Stimulated activated CD8-positive, alpha-beta memory T cell treated with anti-CD3 and anti-CD28 coated beads, Interleukin-12 subunit alpha, Interleukin-12 subunit beta, amount 100 ng/mL, for 4 hours (primary cell): ENCODE data around the gene SRGAP3.
A peak's percentile ranks its signal among the peaks of the same experiment; 100 is the strongest.

Source experiments
- DNase-seq: peaks from one replicate; pipeline ENCODE4 v3.0.0-alpha.2; 2020; ENCODE audit warnings: low read depth

The SRGAP3 gene

DNA sequence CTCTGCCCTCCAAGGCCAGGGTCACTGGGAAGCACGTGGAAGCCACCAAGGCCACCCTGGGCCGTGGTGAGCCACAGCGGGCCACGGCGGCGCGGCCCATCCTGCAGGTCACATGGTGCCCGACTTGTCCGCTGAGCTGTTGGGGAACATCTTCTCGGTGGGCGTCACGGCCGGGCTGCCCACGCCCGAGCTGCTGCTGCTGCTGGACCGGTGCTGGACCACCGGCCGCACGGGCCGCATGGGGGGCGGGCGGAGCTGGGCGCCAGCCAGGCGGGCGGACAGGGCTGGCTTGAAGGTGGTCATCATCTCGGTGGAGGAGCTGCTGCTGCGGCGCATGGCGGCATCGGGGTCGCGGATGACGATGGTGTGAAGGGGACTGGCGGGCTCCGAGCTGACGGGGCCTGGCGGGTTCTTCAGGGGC, 264.0 kb downstream of the SRGAP3 start:
- DNase-seq, result no peak

DNA sequence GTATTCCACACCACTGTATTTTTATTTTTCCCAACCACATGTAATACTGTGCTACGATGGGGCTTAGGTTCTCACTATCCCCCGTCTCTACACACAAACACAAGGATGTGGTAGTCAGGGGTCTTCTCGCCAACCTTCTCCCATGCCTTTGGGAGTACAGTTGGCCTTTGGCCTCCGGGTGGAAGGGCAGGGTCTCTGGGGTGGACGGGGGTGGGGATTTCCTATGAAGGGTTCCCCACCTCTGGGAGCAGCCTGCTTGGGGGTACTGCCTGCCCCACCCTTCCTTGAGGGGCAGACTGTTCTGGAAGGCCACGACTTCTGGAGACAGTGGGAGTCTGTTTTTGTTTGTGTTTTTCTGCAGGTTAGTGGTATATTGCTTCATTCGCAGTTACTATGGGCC, 264.9 kb downstream of the SRGAP3 start:
- DNase-seq, result no peak

DNA sequence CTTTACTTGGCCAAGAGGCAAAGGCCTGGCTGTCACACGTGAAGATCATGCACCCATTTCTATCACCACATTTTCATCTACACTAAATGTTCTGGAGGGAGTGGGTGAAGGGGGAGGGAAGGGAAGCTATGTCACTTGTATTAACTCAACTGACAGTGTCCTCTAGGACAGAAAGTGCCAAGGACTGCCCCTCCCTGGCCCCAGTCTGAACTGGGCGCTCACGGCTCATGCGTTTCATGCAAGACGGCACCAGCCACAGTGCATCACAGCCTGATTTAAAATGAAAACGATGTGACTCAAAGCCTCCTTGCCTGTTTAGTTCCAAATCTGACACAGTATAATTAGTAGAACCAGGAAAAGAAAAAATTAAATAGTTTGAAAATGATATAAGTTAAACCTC, 265.4 kb downstream of the SRGAP3 start:
- no peak for DNase-seq

DNA sequence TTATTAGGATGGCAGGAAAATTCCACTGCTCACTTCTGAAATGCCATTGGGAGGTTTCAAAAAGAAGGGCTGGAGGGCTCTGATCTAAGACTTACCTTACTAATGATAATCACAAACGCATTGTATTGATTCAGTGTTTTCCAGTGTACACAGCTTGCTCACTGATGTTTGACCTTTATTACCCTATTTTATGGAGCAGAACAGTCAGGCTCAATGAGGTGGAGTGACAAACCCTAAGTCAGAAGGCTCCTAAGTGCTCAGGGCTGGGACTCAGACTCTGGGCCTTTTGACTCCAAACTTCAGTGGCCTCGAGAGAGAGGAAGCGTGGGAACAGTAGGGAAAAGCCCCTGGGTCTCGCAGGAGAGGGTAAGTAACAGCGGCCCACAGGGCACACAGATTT, 265.9 kb downstream of the SRGAP3 start:
- DNase-seq, result no peak

DNA sequence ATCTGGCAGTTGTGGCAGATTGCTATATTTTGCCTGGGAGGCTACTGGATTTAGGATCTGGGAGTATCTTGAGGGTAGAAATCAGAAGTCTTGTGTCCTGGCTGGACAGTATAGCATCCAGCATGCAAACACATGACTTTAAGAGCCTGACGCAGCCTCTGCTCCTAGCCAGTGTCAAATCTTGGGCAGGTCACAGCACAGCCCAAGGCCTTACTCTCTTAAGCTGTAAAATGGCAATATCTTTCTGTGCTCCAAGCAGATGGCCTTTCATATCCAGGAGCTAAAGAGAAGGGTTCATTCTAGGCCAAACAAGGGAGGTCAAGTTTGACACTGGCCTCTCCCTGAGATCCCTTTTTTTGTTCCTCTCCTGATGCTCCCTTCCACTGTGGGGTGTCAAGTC, 266.4 kb downstream of the SRGAP3 start:
- no peak for DNase-seq

DNA sequence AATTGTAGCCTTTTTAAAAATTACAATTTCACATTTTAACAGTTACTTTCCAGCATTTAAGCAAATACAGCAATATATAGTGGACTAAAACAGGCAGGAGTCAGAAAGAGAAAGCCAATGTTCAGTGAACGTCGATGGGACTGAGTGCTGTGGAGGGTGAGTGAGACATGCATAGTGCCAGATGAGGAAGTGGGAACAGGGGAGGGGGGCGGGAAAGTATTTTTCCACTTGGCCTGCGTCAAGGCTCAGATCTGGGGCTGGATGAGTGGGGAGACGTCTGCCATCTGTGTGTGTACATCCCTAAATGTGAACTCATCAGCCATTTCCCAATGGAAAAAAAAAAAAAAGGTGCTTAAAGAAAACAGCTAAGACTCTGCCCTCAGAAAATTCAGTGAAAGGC, 266.9 kb downstream of the SRGAP3 start:
- no peak for DNase-seq

DNA sequence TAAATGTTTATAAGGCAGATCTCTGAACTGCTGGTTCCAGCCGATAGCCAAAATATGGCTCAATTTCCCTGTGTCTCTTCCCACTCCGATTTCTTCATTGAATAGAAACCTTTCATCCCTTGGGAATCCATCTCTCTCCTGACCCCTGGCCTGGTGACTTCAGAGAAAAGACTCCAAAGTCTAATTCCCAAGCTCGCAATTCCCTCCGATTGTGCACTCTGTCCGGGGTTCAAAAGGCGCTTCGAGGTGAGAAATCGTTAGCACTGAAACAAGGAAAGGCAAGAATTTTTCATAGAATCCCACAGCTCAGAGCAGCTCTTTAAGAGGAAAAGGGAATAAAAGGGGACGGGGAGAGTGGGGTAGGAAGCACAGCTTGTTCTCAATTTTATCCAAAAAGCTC, 267.7 kb downstream of the SRGAP3 start:
- DNase-seq, result no peak

DNA sequence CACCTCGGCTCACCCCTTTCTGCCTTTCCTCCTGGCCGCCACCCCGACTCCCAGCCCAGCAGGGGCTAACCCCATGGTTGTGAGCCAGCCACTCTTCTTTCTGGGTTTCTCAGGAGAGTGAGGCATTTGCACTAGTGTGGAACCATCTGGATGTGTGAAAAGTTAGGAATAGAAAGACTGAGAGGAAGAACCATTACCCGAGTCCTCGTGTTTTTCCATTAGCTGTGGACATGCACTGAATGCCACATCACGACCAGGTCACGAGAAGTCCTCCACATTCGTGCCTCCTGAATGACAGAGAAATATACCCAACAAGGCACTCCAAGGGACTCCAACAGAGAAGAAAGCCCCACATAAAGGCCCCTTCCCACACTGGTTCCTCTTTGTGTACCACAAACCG, 268.1 kb downstream of the SRGAP3 start:
- no peak for DNase-seq

DNA sequence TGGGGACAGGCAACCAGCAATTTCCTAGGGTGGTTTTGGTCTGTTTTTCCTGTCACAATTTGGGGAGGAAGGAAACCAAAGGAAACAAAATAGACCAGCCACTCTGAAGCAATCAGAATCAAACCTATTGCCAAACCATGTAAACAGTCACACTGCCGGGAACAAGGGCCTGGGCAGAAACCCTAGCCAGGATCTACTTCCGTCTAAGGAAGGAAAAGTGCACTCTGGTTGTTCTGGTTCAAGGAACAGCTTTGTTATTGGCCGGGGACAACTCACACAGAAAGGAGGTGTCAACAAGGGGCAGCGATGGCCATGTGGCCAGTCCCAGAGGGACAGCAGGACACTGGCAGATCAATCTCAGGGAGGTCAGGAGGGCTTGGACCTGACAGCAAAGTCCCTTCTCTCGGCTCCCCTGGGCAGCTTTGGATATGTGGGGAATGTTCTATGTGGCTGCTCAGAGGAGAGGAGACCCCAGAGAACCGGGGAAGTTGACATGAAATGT, 268.6 kb downstream of the SRGAP3 start:
- DNase-seq, result no peak

DNA sequence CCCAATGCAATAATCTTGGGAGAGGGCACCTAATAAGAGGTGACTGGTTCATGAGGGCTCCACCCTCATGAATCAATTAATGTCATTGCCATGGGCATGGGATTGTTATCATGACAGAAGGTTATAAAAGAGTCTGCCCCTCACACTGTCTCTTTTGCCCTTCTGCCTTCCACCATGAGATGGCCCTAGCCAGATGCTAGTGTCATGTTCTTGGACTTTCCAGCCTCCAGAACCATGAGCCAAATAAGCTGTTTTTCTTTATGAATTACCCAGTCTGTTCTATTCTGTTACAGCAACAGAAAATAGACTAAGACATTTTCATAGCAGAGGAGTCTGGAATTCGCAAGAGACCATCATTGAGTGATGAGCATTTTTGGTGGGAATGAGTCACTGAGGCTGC, 270.2 kb downstream of the SRGAP3 start:
- no peak for DNase-seq

DNA sequence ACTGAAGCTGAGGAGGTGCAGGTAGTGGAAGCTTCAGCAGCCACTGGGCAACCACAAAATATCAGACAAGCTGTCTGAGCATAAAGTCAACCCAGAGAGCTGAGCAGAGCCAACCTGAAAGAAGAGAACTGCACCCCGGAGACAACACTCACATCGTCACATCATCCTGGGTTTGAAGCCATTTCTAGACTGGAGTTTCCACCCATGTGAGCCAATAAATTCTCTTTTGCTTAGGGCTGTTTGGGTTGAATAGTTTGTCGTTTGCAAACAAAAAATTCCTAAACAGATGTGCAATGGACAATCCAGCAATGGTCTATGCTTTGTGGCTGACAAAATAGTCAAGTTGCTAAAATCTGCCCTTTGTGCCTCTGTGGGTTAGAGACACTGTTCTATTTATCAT, 270.9 kb downstream of the SRGAP3 start:
- DNase-seq, result no peak

DNA sequence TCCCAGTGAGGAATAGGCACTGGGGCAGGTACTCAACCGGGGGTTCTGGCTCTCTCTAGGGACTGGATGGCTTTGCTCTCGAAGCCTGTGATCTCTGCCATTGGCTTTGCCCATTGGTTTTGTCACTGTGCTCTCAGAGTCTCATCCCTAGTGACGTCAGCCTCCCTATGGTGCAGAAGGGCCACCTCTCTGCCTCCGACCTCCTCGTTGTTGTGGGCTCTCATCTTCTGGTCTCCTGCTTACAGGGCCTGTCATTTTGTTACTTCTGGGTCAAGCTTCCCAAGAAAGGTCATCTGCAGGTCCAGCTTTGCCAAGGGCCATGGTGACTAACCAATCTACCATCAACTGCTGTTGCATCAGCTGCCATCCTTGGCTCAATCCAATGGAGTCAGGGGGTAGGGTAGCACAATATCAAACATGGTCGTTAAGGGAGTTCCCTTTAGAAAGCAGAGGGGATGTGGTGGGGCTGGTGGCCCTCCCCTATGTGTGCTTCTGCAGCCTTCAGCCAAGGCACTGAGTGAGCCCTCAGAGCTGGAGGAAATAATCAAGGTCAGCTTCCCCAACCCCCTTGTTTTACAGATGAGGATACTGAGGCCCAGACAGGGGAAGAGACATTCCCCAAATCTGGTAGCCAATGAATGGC, 272.8 kb downstream of the SRGAP3 start:
- no peak for DNase-seq

DNA sequence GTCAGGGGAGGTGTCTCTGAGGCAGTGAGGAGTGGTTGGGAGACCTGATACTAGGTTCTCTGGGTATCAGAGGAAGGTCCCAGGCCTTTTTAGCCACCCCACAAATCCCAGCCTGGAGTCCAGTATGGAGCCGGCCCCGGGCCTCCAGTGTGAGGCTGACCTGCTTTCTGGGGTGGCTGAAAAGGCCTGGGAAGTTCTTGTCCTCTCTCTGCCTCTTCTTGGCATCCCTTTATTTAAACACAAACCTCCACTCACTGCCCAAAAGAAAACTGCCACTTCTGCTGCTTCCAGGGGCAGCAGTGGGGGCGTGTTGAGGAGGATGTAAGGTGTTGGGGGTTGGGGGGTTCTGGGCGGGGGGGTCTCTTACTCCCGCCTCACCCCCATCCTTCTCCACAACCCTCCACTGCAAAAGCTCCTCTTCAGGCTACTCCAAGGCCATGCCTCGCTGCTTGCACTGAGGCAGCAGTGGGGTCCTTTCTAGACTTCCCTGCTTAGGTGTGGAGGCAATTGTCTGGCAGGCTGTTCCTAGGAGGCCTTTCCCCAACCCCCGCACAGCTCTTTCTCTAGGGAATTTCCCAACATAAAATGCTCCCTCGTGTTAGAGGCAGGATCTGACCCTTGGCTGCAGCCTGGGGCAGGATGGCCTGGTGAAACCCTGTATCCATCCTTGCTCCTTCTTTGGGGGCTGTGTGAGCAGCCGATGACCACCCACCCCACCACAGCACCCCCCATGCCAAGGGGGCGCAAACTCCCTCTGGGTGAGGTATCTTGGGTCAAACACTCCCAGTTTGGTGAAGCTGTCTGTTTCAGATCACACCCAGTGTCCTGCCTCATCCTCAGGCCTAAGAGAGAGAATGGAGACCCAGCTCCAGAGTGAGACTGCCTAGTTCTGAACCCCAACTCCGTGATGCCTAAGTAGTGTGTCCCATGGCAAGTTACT, 274.1 kb downstream of the SRGAP3 start:
- DNase-seq, result no peak

DNA sequence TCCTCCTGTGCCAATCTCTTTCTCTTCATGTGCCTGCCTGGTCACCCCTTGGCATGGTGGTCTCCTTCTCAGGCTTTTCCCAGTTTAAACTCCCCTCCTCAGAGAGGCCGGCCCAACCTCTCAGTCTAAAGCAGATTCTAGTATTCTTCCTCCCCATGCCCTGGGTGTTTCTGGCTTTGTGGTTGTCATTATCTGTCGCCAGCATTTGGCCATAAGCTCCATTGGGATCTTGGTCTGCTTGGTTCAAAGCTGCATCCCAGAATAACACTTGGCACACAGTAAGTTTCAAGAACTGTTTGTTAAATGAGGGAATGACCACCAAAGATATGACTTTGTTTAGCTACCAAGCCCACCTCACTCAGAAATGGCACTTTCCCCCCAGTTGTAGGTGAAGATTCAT, 275.0 kb downstream of the SRGAP3 start:
- DNase-seq, result no peak

DNA sequence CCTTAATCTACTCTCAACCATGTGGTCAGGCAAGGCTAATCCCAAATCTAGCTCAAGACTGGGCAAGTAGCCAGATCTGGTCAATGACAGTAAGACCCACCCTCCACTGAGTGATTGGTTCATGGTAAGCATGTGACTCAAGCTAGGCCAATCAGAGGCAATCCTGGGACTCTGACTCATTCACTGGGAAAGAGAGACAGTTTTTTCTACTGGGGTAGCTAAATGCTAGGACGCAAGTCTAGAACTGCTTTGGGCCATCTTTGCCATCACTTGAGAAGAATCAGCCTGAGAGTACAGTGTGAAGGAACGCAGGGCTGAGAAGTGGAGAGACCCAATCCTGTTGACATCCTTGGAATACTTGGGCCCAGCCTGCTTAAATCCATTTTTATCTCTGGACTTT, 276.8 kb downstream of the SRGAP3 start:
- no peak for DNase-seq

DNA sequence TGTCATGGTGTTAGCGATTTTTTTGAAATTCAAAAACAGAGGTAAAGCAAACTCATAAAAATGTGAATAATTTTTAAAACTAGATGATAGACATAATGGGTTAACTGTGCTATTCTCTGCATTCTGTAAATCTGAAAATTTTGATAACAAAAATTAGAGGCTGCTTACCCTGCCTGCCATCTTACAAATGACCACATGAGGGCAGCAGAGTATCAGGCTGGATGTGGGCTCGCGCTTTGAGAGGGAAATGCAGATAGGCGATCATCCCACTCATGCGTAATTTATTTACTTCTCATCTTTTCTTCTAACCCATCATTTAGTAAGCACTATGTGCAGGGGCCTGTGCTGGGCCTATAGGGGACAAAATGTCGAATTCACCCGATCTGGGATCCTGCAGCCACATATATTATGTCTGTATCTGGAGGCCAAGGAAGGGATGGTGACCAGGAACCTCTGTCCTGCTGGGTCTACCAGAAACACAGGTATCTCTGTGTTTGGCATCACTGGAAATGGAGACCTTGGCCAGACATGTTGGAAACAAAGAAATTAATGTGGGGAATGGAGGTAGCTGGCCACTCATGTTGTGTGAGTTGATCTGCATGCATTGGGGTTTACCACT, 278.4 kb downstream of the SRGAP3 start:
- peak; percentile 27 for DNase-seq

DNA sequence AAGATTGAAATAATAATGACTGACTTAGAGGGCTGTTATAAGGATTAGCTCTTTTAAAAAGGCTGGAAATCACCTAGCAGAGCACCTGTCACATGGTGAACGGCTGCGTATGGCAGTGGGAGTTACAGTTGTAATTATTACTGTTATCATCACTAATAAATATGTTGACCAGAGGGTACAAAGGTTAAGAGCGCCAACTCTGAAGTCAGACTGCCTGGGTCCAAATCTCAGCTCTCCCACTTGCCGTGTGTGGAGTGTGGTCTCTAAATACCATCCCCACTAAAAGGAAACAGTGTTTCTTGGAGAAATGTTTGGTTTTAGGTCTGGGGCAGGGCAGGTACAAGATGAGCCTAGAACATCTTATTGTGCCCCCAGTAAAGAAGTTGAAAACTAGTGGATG, 280.2 kb downstream of the SRGAP3 start:
- DNase-seq, result no peak

DNA sequence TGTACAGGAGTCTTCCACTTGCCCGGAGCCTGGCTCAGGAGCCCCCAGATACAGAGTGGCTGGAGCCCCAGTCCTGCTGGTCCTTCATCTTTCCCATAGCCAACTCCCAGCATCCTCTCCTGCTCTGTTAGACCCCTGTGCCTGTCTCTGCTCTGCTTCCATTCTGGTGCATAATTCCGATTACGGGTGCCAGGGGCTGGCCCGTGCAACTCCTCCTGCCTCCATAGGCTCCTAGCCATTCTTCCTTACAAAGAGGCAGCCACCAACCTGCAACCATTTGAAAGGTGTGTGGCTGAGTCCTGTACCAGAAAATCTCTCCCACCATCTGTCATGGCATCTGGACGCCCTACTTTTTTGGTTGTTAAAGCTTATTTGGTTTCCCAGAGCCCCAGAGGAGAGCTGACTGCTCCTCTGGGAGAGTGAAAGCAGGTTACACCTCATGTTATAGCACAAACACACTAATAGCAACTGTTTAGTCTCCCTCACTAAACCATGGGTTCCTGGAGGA, 281.0 kb downstream of the SRGAP3 start:
- no peak for DNase-seq

DNA sequence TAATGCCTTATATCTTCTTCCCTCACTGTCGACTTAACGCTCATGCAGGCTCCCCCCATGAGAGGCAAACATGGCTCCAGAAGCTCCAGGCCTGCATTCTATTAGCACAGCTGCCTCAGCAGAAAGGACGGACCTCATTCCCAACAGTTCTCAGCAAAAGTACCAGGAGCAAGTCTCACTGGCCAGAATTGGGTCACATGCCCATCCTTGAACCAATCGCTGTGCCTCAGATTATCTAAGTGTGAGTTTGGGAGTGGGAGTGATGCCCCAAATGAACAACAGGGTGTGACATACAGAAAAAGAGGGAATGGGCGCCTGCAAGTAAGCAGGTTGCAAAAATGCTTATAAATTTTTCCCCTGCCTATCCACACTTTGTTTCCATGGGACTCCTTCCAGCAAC, 281.9 kb downstream of the SRGAP3 start:
- no peak for DNase-seq

DNA sequence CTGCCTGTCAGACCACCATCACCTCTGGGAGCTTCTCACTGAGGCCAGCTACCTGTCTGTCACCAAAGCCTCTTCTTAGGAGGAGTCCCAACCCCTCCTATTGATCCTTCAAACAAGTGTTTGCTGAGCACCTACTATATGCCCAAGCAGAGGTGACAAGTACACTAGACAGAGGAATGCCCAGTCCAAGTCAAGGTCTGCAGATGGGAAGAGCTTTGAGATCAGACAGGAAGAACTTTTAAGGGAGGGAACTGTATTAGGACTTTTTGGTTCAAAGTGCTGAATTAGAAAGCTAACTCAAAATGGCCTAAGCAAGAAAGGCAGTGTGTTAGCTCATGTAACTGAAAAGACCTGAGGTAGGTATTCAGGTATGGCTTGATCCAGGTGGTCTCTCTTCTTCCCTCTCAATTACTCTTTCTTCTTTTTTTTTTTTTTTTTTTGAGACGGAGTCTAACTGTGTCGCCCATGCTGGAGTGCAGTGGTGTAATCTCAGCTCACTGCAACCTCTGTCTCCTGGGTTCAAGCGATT, 282.6 kb downstream of the SRGAP3 start:
- DNase-seq, result no peak

DNA sequence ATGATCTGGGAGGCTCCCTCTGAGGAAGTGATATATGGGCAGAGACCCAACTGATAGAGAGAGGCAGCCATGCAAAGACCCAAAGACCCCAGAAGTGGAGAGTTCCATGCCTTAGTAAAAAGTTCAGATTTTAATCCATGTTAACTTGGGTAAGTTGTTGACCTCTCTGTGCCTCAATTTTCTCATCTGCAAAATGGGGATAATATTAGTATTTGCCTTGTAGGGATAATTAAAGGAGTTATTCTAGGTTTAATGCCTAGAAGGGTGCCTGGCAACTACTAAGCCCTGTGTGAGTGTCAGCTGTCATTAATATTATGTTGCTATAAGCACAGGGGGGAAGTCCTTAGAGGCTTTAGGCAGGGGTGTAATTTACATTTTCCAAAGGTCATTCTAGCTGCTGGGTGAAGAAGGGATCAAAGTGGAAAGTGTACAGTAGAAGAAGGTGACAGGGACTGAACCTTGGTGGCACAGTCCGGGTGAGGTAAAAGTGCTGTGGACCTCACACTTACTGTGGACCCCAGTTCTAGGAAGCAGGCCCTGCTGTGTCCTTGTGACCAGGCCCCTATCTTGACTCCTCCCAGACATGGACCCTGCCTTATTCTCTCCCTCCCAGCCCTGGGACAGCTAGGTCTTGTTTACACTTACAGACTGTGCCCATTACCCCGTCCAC, 283.2 kb downstream of the SRGAP3 start:
- DNase-seq, result no peak
